Activated CD8-positive, alpha-beta memory T cell treated with anti-CD3 and anti-CD28 coated beads for 4 hours (primary cell): ENCODE results near the gene TECTA.
"Not testable (repeated sequence)": the region's sequence is repeated elsewhere in the genome, so short reads cannot be mapped to it uniquely, and the experiment has no call there.

Experiments
- DNase-seq, 2 donors: peaks; one replicate each; pipeline ENCODE4 v3.0.0-alpha.2; 2020; ENCODE audit warnings: low read depth in 2 of 2

TECTA gene

GRCh38 chr11:121163658-121164308 lies 62.7 kb downstream of the TECTA start:
- no peak for DNase-seq

GRCh38 chr11:121177629-121178028 lies 76.6 kb downstream of the TECTA start:
- DNase-seq = not testable (repeated sequence)

GRCh38 chr11:121179306-121179705 lies 78.3 kb downstream of the TECTA start:
- no peak for DNase-seq

- DNase-seq = no peak
Measured at GRCh38 chr11:121180183-121180582, 79.1 kb downstream of the TECTA start.

- no peak for DNase-seq
Measured at GRCh38 chr11:121188776-121189175, 87.7 kb downstream of the TECTA start.

GRCh38 chr11:121191818-121192217 lies 90.8 kb downstream of the TECTA start:
- no peak for DNase-seq

GRCh38 chr11:121194731-121195596 lies 93.9 kb downstream of the TECTA start:
- peak; percentile 20 to 22 for DNase-seq

- DNase-seq = no peak
Measured at GRCh38 chr11:121198491-121198890, 97.4 kb downstream of the TECTA start.

- no peak for DNase-seq
Measured at GRCh38 chr11:121199516-121199915, 98.5 kb downstream of the TECTA start.

- no peak for DNase-seq
Measured at GRCh38 chr11:121206810-121207209, 105.8 kb downstream of the TECTA start.

GRCh38 chr11:121207485-121208115 lies 106.6 kb downstream of the TECTA start:
- no peak for DNase-seq

GRCh38 chr11:121210445-121211080 lies 109.5 kb downstream of the TECTA start:
- DNase-seq = no peak

GRCh38 chr11:121211626-121212025 lies 110.6 kb downstream of the TECTA start:
- DNase-seq = no peak

GRCh38 chr11:121212536-121213361 lies 111.7 kb downstream of the TECTA start:
- no peak for DNase-seq

- no peak for DNase-seq
Measured at GRCh38 chr11:121213362-121213893, 112.4 kb downstream of the TECTA start.

- no peak for DNase-seq
Measured at GRCh38 chr11:121214861-121215260, 113.8 kb downstream of the TECTA start.

- DNase-seq = no peak
Measured at GRCh38 chr11:121221496-121222200, 120.6 kb downstream of the TECTA start.

GRCh38 chr11:121223161-121223560 lies 122.1 kb downstream of the TECTA start:
- no peak for DNase-seq

GRCh38 chr11:121225382-121225781 lies 124.3 kb downstream of the TECTA start:
- no peak for DNase-seq
